Measurements from ENCODE around the gene PLGLB2.
"Not testable (repeated sequence)": the region's sequence is repeated elsewhere in the genome, so short reads cannot be mapped to it uniquely, and the experiment has no call there.

PLGLB2 gene

GRCh38 chr2:87747791-87748190, at the start of gene PLGLB2:
Gene PLGLB2, plus strand, starts transcription at chr2:87748087. Its CDS starts 67 bp downstream, at chr2:87748154.
- not testable (repeated sequence) for DNase-seq

DNA sequence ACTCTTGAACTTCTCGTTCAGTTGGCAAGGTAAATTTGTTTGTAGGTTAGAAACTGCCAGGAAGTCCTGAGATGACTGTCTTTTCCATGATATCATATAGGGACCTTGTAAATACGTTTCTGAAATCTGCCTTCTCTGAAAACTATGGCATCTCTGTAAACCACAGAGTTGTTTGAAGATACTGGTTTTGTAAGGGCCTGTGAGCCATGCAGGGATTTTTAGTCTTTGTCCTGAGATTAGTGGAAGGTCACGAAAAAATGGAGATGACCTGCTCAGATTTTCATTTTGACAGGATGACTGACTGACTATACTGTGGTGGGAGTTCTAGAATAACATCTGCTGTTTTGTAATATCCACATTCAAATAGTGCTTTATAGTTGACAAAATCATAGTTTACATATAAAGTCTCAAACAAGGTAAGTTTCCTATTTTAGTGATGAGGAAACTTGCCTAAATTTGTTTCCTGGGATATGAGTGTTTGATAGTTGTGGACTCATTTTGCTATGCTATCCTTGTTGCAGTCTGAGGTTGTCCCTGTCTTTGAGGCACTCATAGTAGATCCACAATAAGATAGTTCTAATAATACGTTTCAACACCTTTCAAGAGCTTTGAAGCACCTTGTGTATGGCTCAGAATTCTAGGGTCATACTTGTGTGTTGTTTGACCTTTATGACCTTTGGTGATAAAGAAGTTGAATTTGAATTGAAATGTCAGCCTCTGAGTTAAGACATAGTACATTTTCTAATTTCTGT, 43.1 kb upstream of the PLGLB2 start:
- DNase-seq, result not testable (repeated sequence)

DNA sequence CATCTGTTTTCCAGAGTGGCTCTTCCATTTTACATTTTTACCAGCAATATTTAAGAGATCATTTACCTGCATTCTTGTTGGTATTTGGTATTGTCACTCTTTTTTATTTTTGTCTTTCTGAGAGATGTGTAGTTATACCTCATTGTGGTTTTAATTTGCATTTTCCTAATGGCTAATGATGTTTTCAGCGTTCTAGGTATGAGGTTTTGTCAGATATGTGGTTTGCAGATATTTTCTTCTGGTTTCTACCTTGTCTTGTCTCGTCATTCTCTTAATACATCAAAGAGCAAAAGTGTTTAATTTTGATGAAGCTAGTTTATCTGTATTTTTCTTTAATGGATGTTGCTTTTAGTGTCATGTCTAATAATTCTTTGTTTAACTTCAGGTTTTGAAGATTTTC, 39.5 kb upstream of the PLGLB2 start:
- DNase-seq, result not testable (repeated sequence)

DNA sequence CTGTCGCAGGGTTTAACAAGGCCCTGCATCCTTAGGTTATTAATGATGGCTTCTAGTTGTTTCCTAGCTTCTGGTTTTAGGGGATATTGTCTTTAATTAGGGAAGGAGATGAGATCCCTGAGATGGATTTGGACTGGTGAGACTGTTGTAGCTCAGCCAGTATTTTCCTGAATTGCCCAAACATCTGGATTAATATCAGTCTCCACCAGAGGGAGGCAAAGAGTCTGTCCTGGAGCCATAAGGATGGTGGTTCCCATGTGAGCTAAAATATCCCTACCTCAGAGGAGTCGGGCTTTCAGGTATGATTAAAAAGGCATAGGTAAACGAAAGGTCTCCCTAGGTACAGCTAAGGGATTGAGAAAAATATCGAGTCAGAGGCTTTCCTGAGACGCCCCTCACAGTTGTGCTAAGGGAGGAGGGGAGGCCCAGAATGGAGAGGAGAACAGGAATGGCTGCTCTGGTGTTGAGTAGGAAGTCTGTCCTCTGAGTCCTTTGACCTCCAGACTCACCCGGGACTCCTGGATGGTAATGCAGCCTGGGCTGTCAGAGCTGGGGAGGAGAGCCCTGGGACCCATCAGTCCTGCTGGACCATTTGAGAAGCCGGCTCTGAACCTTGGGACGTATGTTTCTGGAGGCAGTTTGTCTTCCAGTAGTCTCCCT, 19.8 kb upstream of the PLGLB2 start:
- not testable (repeated sequence) for DNase-seq

DNA sequence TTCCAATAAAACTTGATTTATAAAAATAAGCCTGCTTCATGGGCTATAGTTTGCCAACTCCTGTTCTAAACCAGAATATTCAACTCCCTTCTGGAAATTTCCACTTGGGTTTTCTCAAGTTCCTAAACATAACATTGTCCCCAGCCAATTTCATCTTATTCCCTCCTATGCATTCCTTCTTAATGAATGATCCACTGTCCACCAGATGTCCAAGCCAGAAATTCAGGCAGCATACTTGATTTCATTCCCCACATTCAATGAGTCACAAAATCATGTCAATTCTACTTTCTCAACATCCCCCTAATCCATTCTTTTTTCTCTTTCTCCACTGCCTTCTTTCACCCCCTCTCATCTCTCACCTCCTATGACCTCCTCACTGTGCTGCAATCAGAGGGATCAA, 7.0 kb upstream of the PLGLB2 start:
- DNase-seq, result not testable (repeated sequence)

- not testable (repeated sequence) for DNase-seq
These were observed 5.3 kb upstream of the PLGLB2 start for GRCh38 chr2:87742393-87743108.

DNA sequence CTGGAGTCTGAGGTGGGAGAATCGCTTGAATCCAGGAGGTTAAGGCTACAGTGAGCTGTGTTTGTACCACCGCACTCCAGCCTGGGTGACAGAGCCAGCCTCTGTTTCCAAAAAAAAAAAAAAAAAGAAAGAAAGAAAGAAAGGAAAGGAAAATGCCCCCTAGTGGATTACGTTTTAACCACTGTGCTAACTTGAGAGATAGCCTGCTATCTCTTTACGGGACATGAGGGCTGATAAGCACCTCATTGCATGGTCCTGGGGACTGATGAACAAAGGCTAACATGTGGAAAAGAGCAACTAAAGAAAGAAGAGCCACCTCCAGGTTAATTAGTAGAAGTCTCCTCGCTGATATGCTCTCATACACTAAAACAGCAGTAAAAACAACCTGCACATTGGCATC, 4.2 kb upstream of the PLGLB2 start:
- not testable (repeated sequence) for DNase-seq

DNA sequence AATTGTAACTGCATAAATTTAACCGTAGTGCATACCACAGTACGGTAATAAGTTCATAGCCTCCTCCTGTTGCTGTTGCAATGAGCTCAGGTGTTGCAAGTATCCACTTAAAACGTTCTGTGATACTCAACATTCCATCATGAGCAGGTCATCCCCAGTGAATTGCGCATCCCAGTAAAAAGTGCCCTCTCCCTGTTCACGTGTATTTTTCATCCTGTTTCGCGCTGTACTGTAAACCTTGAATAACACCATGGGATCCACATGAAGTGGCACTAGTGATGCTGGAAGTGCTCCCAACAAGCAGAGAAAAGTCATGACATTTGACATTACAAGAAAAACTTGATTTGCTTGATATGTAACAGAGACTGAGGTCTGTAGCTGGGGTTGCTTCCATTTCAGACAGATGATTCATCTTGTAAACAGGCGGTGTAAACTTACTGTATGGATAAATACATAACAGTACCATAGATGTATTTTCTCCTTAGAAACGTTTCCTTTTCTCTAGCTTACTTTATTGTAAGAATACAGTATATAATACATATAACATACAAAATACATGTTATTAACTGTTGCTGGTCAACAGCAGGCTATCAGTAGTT, 2.4 kb upstream of the PLGLB2 start:
- DNase-seq, result not testable (repeated sequence)

DNA sequence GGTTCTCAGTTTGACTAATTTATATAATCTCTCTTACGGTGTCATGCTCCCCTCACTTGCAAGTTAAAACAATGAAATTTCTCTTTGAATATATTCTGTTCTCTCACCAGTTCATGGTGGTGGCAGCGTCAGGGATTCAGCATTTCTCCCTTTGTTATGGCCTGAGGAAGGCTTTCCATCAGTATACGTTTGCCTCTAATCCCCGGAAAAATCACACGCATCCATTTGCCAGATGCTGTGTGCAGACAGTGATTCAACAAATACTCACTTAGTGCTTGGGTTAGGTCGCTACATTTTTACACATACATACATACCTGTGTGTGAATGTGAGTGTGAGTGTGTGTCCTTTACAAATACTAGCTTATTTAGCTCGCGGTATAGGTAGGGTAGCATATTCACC, 637 bp downstream of the PLGLB2 start:
- not testable (repeated sequence) for DNase-seq

DNA sequence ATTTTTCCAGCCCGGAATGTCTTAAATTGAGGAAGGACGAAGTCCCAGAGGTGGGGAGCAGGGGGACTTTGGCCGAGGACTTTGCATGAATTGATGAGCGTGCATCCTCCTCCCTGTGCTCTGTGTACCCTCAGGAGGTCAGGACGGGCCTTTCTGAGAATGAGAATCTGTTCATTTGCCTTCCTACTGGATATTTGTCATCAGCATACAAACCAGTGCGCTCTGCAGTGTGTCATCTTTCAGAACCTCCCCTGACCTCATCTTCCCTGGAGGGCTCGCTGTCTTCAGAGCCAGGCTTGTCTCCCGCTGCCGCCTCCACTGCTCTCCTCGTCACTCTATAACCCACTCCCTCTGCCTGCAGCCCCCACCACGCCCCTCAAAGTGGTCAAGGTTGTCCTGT, 2.7 kb downstream of the PLGLB2 start:
- DNase-seq, result not testable (repeated sequence)

- not testable (repeated sequence) for DNase-seq
These were observed 6.9 kb downstream of the PLGLB2 start for GRCh38 chr2:87754759-87755158.
